K562 (cell line): Measurements from ENCODE around the gene KIF5A. TPM values are rescaled to one million over a fixed set of nuclear protein-coding genes. Genes with fewer than 3 reads are reported as not detected.

Experiments used
- CHD4 ChIP-seq: fragments of 200-600 bp; sonication (generic); IDR thresholded peaks from 3 replicates; pipeline ENCODE4 v1.6.1; 2012; ENCODE audit warnings: low read depth, mild to moderate bottlenecking, mixed read lengths, low read length, inconsistent platforms; ENCODE audit not compliant: insufficient read depth, insufficient replicate concordance, poor library complexity, severe bottlenecking
- EP400 ChIP-seq: fragments of 450-650 bp; IDR thresholded peaks from 2 replicates; pipeline ENCODE4 v1.6.1; 2017; ENCODE audit warnings: antibody characterized with exemption, mild to moderate bottlenecking, moderate library complexity
- SPI1 ChIP-seq: IDR thresholded peaks from 2 replicates; pipeline ENCODE4 v1.6.1; 2011; ENCODE audit warnings: low read depth, low read length, control low read depth, borderline replicate concordance
- ZNF12 ChIP-seq: sonication (generic); formaldehyde crosslinking; IDR thresholded peaks from 2 replicates; pipeline ENCODE4 v1.4.0; 2020; ENCODE audit warnings: mild to moderate bottlenecking, missing genetic modification reagents
- polyA plus RNA-seq, 8 experiments: library from polyadenylated mRNA; depleted of rRNA in 4 of 8; stranded (reverse) in 5 of 8; unstranded in 3 of 8; fragments of >200 nt; fragmentation: Nextera tagmentation in 2 of 8; fragmentation: Illumina TruSeq in 1 of 8; extraction: Ambion mirVana in 2 of 8; extraction: Trizol in 1 of 8; gene quantifications; 2 replicates each; pipeline versions ENCODE4 v1.2.1 to v1.2.3, GENCODE V29; 2011 to 2014; ENCODE audit warnings: inconsistent platforms in 1 of 8, missing spikeins in 1 of 8
- total RNA-seq, 7 experiments: library from RNA; depleted of rRNA in 6 of 7; stranded (reverse); fragments of >200 nt in 6 of 7; fragmentation: Illumina TruSeq in 2 of 7; extraction: Trizol in 2 of 7; gene quantifications; 2 replicates each; pipeline versions ENCODE4 v1.2.1 to v1.2.3, GENCODE V29; 2011 to 2021; ENCODE audit warnings: low replicate concordance in 1 of 7
- TF ChIP-seq, protein P1 (sequence below): fragments of 450-650 bp; IDR thresholded peaks from 2 replicates; pipeline ENCODE4 v1.6.1; 2018; ENCODE audit not compliant: partially characterized antibody
- TF ChIP-seq, protein P2 (sequence below), 2 experiments: fragments of 450-650 bp in 1 of 2; sonication (generic) in 1 of 2; formaldehyde crosslinking in 1 of 2; IDR thresholded peaks; 2 replicates each; pipeline versions ENCODE4 v1.7.1 to v1.9.0; 2016 to 2022; ENCODE audit warnings: inconsistent platforms in 1 of 2, mild to moderate bottlenecking in 1 of 2, missing genetic modification reagents in 1 of 2
- TF ChIP-seq, protein P3 (sequence below): fragments of 250-450 bp; sonication (Bioruptor Pico); IDR thresholded peaks from 2 replicates; pipeline ENCODE4 v1.5.0; 2021; ENCODE audit warnings: mild to moderate bottlenecking, moderate library complexity

The KIF5A gene
- total and polyA plus RNA-seq, 9 of the 15 experiments (the other 6 are each of a cell fraction or from before 2014, with no cell fraction given) = 3.4 to 17.7 (median 8.0) TPM

DNA sequence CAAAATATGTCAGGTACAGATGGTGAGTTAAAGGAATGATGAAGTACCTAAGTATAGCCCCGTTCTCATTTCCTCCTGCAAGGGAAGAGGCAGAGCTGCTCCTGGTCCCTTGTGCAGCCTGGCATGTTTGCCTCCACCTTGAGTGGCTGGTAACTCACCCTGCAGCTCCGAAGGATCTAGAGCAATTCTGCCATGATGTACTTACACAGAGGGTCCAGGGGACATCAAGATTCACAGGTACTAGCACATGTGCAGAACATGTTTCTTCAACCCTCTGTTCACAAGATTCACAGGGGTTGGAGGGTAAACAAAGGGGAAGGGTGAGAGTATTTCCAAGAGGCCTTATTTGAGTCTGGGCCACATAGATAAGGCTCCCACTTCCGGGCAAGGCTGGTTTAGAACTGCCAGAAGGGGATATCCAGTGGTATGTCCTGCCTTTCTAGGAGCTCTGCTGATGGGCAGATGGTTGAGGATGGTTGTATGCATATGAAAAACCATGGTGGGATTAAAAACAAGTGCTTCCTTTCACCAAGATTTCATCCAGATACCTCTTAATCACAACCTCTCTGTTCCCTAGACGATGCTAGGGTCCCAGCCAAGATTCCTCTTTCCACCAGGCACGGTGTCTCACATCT is 10.6 kb upstream of the KIF5A start (continued):
- TF ChIP-seq, protein P1, sequence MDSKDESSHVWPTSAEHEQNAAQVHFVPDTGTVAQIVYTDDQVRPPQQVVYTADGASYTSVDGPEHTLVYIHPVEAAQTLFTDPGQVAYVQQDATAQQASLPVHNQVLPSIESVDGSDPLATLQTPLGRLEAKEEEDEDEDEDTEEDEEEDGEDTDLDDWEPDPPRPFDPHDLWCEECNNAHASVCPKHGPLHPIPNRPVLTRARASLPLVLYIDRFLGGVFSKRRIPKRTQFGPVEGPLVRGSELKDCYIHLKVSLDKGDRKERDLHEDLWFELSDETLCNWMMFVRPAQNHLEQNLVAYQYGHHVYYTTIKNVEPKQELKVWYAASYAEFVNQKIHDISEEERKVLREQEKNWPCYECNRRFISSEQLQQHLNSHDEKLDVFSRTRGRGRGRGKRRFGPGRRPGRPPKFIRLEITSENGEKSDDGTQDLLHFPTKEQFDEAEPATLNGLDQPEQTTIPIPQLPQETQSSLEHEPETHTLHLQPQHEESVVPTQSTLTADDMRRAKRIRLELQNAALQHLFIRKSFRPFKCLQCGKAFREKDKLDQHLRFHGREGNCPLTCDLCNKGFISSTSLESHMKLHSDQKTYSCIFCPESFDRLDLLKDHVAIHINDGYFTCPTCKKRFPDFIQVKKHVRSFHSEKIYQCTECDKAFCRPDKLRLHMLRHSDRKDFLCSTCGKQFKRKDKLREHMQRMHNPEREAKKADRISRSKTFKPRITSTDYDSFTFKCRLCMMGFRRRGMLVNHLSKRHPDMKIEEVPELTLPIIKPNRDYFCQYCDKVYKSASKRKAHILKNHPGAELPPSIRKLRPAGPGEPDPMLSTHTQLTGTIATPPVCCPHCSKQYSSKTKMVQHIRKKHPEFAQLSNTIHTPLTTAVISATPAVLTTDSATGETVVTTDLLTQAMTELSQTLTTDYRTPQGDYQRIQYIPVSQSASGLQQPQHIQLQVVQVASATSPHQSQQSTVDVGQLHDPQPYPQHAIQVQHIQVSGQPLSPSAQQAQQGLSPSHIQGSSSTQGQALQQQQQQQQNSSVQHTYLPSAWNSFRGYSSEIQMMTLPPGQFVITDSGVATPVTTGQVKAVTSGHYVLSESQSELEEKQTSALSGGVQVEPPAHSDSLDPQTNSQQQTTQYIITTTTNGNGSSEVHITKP = peak; percentile 92
- TF ChIP-seq CHD4 = no peak
- TF ChIP-seq, protein P2, sequence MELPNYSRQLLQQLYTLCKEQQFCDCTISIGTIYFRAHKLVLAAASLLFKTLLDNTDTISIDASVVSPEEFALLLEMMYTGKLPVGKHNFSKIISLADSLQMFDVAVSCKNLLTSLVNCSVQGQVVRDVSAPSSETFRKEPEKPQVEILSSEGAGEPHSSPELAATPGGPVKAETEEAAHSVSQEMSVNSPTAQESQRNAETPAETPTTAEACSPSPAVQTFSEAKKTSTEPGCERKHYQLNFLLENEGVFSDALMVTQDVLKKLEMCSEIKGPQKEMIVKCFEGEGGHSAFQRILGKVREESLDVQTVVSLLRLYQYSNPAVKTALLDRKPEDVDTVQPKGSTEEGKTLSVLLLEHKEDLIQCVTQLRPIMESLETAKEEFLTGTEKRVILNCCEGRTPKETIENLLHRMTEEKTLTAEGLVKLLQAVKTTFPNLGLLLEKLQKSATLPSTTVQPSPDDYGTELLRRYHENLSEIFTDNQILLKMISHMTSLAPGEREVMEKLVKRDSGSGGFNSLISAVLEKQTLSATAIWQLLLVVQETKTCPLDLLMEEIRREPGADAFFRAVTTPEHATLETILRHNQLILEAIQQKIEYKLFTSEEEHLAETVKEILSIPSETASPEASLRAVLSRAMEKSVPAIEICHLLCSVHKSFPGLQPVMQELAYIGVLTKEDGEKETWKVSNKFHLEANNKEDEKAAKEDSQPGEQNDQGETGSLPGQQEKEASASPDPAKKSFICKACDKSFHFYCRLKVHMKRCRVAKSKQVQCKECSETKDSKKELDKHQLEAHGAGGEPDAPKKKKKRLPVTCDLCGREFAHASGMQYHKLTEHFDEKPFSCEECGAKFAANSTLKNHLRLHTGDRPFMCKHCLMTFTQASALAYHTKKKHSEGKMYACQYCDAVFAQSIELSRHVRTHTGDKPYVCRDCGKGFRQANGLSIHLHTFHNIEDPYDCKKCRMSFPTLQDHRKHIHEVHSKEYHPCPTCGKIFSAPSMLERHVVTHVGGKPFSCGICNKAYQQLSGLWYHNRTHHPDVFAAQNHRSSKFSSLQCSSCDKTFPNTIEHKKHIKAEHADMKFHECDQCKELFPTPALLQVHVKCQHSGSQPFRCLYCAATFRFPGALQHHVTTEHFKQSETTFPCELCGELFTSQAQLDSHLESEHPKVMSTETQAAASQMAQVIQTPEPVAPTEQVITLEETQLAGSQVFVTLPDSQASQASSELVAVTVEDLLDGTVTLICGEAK (IDR thresholded peaks at IDR 0.05) = peak; percentile 38; the same call in 1 of the 2 replicates
- TF ChIP-seq, protein P2 (CRISPR knock-in tag; IDR thresholded peaks at IDR 0.05) = no peak
- TF ChIP-seq, protein P3, sequence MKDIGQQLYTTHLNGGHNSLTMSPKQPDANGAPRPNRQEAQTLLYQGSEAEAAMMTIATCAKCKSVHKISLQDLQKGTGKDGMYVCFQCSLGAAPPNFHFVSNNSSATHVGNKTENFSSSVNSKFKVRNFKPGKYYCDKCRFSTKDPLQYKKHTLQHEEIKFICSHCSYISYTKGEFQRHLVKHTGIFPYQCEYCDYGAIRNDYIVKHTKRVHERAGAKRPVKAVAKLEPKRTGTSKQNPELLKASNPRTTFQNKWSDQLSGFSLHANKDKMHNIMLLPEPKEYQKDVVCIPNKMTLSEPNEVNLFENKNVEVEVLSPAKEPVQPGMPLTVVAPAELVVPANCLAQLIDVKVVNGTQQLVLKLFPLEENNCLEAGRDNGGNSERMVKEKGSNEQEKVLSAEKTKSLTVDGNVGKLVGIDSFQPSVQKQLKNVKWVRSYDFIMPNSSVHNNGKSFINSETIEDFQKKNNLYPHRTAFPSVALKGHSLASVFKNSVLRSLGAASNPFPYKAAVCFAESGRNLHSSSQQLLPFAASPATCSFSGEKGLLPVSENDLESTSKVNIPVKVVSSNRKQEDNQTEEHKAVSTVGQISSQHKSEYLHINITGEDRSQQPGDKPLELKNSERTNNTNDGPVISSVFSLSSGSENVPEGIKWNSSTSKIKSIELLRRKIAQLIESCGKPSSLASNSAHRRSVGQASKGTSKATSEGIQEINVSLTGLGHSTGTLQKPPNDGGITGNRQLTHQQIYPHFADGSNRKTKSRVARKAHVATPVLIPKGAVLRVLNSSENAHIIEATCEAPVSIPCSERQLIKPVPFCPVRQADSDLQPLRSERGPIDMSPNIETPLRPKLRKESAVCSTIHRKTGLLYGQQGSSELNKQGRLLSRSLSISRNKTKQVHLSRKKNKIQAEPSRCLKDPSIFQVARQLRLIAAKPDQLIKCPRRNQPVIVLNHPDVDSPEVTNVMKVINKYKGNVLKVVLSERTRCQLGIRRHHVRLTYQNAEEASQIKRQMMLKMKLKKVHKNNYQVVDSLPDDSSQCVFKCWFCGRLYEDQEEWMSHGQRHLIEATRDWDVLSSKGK (CRISPR knock-in tag) = no peak
- peak; percentile 73 for TF ChIP-seq SPI1
- peak; percentile 71 for TF ChIP-seq EP400
- no peak for TF ChIP-seq ZNF12
